ENCODE results near the gene TECRL.

Gene TECRL

GRCh38 chr4:64340218-64341110, 68.8 kb downstream of the TECRL start:
- DNase-seq (ENCODE audit: low read depth) = no peak
- H3K4me3 ChIP-seq (ENCODE audit: low read depth, low read length) = no peak overlapping the region

DNA sequence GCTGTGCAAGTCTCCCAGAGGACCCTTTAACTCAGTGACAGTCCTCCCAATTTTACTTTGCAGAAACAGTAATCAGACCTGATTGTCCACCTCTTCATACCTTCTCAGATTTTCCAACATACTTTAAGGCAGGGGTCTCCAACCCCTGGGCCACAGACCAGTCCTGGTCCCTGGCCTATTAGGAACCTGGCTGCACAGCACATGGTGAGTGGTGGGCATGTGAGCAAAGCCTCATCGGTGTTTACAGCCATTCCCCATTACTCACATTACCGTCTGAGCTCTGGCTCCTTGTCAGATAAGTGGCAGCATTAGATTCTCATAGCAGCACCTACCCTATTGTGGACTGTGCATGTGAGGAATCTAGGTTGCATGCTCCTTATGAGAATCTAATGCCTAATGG, 74.3 kb downstream of the TECRL start:
- DNase-seq (ENCODE audit: low read depth) = no peak
- H3K4me3 ChIP-seq (ENCODE audit: low read depth, low read length) = no peak overlapping the region

- DNase-seq (ENCODE audit: low read depth) = no peak
- no peak overlapping the region for H3K4me3 ChIP-seq (ENCODE audit: low read depth, low read length)
Measured at GRCh38 chr4:64330143-64330542, 79.1 kb downstream of the TECRL start.

- DNase-seq (ENCODE audit: low read depth) = no peak
Measured at GRCh38 chr4:64327237-64327636, 82.0 kb downstream of the TECRL start.

GRCh38 chr4:64326507-64326906, 82.7 kb downstream of the TECRL start:
- no peak overlapping the region for H3K4me3 ChIP-seq (ENCODE audit: low read depth, low read length)
- DNase-seq (ENCODE audit: low read depth) = no peak

More at GRCh38 chr4:64327237-64327636, 82.0 kb downstream of the TECRL start:
- H3K4me3 ChIP-seq (ENCODE audit: low read depth, low read length) = no peak overlapping the region

DNA sequence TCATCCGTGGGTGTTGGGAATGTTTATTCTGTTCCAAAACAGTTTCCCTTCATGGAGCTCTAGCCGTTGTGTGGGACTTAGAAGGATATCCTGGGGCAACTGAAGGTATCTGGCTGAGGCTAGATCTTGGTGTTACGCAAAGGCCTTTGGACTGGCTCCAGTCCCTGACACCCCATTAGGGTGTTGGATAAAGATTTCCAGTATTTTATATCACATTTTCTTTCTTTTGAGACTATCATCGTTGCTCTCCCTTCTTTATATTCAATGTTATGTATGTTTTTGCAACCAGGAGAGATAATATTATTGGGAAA, 103.0 kb downstream of the TECRL start:
- DNase-seq (ENCODE audit: low read depth) = no peak
- H3K4me3 ChIP-seq (ENCODE audit: low read depth, low read length) = no peak overlapping the region

DNA sequence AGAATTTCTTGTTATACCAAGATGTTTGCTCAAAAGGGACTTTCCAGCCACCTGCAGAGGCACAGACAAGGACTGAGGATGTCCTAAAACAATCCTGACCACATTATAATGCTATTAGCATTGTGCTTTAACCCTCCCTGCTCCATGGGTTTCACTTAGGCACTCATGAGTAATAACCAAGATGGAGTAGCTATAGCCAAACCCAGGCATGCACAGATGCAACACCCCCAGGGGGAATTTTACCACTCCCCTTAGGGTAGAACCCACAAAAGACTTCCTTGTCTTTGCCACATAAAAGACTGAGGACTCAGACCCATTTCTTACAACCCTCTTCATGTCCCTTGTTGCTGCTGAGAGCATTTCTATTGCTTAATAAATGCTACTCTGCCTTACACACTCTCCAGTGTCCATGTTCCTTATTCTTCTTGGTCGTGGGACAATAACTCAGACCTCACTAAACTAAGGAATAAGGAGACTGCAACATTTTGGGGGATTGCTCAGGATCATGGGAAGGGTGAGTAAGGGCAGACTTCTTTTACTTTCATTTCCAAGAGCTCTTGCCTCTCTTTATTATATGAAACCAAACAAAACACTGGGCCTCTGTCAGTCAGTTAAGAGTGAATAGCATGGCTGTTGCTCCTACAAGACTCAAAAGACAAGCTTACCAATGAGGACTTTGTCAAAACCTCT, 103.5 kb downstream of the TECRL start:
- DNase-seq (ENCODE audit: low read depth) = no peak
- no peak overlapping the region for H3K4me3 ChIP-seq (ENCODE audit: low read depth, low read length)

- no peak overlapping the region for H3K4me3 ChIP-seq (ENCODE audit: low read depth, low read length)
- DNase-seq (ENCODE audit: low read depth) = no peak
Measured at GRCh38 chr4:64272432-64272831, 136.8 kb downstream of the TECRL start.

DNA sequence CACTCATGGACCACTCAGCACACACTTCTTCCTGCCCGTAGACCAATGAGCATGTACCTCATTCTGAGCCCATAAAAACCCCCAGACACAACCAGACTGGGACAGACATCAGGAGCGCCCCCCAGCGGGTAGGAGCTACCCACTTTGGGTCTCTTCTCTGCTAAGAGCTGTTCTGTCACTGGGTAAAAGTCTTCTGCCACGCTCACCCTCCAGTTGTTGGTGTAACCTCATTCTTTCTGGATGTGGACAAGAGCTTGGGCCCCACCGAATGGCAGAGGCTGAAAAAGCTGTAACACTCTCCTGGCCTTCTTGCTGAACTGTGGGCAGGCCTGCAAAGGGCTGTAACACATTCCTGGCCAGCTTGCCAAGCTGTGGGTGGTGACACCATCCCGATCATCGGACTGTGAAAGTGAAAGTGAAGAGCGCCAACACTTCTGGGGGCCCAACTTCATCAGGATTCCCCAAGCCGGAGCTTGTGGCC, 137.6 kb downstream of the TECRL start:
- H3K4me3 ChIP-seq (ENCODE audit: low read depth, low read length) = no peak overlapping the region
- no peak for DNase-seq (ENCODE audit: low read depth)

DNA sequence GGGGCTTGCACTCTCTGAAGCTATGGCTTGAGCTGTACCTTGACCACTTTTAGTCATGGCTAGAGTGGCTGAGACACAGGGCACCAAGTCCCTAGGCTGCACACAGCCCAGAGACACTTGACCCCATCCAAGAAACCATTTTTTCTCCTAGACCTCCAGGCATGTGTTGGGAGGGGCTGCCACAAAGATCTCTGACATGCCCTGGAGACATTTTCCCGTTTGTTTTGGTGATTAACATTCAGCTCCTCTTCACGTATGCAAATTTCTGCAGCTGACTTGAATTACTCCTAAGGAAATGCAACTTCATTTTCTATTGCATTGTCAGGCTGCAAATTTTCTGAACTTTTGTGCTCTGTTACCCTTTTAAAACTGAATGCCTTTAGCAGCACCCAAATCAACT, 142.6 kb downstream of the TECRL start:
- DNase-seq (ENCODE audit: low read depth) = no peak
- H3K4me3 ChIP-seq (ENCODE audit: low read depth, low read length) = no peak overlapping the region

- no peak overlapping the region for H3K4me3 ChIP-seq (ENCODE audit: low read depth, low read length)
- DNase-seq (ENCODE audit: low read depth) = no peak
Measured at GRCh38 chr4:64266263-64266662, 143.0 kb downstream of the TECRL start.

GRCh38 chr4:64251781-64252180, 157.5 kb downstream of the TECRL start:
- no peak for DNase-seq (ENCODE audit: low read depth)
- no peak overlapping the region for H3K4me3 ChIP-seq (ENCODE audit: low read depth, low read length)

GRCh38 chr4:64250488-64250887, 158.8 kb downstream of the TECRL start:
- no peak for DNase-seq (ENCODE audit: low read depth)
- H3K4me3 ChIP-seq (ENCODE audit: low read depth, low read length) = no peak overlapping the region

DNA sequence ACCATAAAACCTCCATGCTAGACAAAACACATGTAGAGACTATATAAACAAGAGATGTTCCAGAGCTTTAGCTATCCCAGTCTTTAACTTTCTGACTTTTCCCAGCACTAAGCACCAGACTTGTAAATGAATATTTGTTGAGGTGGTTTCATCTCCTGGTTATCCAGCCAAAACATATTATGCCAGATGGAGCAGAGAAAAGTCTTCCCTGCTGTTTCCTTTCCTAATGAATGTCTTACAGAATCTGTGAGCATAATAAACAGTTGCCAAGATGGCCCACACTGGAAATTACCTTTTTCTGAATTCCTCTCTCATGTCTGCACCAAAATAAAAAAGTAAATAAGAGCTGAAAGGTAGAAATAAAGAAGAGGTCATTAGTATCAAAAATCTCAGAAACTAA, 159.2 kb downstream of the TECRL start:
- no peak overlapping the region for H3K4me3 ChIP-seq (ENCODE audit: low read depth, low read length)
- DNase-seq (ENCODE audit: low read depth) = no peak

- DNase-seq (ENCODE audit: low read depth) = no peak
- no peak overlapping the region for H3K4me3 ChIP-seq (ENCODE audit: low read depth, low read length)
Measured at GRCh38 chr4:64248186-64248585, 161.1 kb downstream of the TECRL start.

- no peak for DNase-seq (ENCODE audit: low read depth)
- H3K4me3 ChIP-seq (ENCODE audit: low read depth, low read length) = no peak overlapping the region
Measured at GRCh38 chr4:64230709-64231310, 178.4 kb downstream of the TECRL start.

Data from skeletal muscle cell (primary cell).